GM18870 (cell line): ENCODE measurements around the gene HELLS.
"Not testable (repeated sequence)": the region's sequence is repeated elsewhere in the genome, so short reads cannot be mapped to it uniquely, and the experiment has no call there.

ENCODE experiments used
- ATAC-seq: cut with Tn5 transposase; IDR thresholded peaks from one replicate; pipeline ENCODE4 v1.9.1; 2021; ENCODE audit warnings: moderate library complexity; ENCODE audit not compliant: unreplicated experiment

Gene HELLS

DNA sequence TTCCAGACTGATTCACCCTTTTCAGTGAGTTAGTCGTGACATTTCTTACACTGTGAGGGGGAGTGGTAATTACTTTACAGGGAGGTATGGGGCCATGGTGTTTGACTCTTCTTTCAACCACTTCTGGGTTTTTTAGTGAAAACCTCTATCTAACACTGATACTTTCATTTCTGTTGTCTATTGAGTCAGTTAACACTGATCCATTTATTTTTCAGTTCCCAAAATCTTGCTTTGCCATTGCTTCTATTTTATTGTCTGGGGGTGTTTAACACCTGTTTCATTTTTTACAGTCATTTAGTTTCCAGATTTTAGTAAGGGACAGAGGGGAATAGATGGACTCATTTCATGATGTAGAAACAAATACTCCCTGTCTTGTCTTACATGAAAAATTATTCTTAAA lies 61.5 kb downstream of the HELLS start:
- peak; percentile 89 for ATAC-seq

DNA sequence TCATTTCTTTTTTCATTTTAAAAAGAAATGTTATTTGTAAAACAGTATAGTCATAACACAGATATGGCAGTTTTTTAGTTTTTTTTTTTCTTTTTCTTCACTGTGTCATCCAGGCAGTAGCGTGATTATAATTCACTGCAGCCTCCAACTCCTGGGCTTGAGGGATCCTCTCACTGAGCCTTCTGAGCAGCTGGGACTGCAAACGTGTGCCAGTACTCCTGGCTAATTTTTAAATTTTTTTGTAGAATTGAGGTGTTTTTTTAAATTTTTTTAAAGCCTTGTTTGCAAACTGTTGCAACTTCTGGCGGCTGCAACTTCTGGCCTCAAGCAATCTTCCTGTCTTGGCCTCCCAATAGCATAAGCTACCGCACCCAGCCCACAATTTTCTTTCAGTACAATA lies 63.0 kb downstream of the HELLS start:
- ATAC-seq, result no peak

DNA sequence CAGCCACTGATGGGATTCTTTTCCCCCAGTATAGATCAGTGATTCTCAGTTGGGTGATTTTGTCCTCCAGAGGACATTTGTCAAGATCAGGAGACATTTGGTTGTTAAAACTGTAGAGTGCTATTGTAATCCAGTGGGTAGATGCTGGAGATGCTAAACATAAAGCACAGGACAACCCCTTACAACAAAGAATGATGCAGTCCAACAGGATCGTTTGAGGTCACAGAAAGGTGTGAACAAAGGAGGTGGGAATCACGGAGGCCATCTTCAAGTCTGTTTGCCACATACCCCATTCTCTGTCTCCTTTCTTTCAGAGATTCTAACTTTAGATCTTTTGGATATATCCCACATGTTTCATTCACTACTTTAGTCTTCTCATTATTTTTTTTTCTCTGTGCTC lies 69.0 kb downstream of the HELLS start:
- no peak for ATAC-seq

DNA sequence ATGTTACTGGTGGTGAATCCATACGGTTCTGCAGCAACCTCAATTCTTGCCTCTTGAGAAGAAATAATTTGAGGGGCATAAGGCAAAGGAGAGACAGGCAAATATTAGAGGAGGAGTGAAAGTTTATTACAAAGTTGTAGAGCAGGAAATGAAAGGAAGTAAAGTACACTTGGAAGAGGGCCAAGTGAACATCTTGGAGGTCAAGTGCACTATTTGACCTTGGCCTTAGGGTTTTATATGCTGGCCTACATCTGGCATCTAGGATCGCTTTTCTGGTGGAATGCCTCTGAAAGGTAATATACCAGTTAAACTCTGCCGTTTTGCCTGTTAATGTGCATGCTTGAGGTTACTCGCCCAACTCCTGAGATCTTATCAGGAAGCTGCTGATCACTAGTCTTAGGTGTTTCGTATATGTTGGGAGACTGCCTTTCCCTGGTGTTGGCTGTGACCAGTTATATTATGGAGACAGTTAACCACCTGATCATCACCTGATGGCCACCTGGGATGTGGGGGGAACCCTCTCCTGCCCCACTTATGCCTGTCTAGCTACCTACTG lies 71.9 kb downstream of the HELLS start:
- no peak for ATAC-seq

DNA sequence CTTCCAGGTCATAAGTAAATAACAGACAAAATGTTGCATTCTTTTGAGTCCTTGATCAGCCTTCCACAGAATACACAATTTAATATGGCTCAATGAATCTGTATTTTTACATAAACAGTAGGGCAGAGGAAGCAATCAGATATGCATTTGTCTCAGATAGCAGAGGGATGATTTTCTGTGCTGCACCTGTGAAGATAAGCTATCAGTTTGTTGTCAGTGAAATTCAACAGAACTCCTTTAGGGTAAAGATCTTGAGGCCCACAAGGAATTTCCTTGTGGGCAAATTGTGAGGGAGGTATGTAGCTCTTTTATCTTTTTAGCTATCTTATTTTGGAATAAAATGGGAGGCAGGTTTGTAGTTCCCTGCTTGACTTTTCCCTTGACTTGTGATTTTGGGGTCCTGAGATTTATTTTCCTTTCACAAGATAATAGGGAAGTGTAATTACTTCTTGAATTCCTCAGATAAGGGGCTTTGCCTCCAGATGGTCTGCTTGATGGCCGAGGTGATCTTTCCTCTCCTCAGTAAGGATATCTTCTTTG lies 77.1 kb downstream of the HELLS start:
- no peak for ATAC-seq

DNA sequence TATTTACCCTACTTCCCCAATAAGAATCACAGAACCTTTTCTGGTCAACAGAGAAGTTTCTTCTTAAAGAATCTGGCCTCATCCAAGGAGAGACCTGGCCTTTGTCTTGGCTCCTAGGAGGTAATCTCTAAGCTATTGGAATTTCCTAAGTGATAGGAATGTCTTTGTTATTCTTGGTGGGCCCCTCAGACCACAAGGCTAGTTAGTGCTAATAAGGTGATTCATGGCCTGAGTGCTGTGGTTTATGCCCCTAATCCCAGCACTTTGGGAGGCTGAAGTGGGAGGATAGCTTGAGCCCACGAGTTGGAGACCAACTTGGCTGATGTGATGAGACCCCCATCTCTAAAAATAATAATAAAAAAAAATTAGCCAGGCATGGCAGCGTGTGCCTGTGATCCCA lies 78.0 kb downstream of the HELLS start:
- ATAC-seq, result no peak

DNA sequence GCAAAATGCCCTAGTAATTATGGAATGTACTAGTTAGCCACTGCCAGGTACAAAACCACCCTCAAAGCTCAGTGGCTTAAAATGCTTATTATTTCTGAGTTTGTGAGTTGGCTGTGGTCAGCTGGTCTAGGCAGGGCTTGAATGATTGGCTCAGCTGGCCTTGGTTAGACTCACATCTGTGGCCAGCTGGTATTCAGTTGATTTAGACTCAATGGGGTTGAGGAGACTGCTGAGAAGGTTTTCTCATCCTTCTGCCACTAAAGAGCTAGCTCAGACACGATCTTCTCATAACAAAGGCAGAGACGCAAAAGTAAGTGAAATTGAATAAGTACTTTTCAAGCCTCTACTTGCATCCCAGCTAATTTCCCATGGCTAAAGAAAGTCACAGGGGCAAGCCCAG lies 80.9 kb downstream of the HELLS start:
- ATAC-seq, result no peak

DNA sequence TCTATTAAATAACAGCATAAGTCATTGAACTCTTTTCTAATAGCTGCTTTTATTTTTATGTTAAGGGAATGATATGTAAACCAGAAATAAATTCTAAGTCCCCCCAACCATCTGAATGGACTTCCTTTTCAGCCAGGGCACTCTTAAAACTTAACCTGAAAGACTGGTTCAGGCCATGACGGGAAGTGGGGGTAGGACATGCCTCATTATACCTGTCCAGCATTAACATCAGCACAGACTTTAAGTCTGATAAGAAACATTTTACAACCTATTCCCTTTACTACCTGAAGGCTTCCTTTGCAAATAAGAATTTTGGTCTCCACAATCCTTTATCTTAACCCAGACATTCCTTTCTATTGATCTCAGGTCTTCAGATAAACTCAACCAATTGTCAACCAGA lies 81.9 kb downstream of the HELLS start:
- ATAC-seq, result no peak

DNA sequence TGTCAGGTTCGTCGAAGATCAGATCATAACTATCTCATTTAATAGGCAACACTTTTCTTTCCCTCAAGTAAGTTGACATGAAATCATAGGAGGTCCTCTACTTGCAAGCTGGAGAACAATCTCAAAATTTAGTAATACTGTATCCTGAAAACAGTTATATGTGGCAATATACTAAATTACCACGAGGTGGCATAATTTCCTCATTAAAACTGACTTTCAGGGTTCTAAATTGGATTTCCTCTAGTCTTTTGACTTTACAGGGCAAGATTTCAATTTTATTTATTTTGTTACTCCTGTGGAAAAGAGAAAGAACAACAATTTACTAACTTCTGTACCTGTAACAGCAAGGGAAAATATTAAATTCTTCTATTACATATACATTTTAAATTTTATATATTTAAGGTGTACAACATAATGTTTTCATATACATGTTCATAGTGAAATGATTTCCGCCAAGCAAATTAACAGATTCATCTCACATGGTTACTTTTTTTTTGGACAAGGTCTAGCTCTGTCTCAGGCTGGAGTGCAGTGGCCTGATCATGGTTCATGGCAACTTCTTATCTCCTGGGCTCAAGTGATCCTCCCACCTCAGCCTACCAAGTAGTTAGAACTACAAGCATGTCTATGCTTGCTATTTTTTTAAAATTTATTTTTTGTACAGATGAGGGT lies 84.6 kb downstream of the HELLS start:
- ATAC-seq, result no peak

DNA sequence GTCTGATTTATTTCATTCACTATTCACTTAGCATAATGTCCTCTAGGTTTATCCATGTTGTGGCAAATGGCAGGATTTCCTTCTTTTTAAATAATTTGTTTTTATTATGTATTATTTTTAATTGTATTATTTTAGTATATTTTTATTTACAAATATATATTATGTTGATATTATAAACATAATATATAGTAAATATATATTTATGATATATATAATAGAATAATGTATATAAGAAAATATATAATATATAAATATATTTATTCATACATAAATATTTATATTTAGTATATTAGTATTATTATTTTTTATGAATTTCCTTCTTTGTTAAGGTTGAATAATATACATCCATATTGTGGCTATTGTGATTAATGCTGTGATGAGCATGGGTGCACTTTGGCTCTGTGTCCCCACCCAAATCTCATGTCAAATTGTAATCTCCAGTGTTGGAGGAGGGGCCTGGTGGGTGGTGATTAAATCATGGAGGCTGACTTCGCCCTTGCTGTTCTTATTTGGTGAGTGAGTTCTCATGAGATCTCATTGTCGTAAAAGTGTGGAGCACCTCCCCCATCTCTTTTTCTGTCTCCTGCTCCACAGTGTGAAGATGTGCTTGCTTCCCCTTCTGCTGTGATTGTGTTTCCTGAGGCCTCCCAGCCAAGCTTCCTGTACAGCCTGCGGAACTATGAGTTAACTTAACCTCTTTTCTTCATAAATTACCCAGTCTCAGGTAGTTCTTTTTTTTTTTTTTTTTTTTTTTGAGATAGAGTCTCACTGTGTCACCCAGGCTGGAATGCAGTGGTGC lies 85.7 kb downstream of the HELLS start:
- ATAC-seq, result no peak

DNA sequence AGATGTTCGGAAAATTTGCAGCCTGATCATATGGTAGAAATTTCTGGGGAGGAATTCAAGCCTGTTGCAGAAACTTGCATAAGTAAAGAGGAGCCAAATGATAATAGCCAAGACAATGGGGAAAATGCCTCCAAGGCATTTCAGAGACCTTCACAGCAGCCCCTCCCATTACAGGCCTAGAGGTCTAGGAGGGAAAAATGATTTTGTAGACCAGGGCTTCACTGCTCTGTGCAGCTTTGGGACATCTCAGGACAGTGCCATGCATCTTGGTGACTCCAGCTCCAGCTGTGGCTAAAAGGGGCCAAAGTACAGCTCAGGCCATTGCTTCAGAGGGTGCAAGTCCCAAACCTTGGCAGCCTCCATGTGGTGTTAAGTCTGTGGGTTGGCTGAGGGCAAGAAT lies 87.4 kb downstream of the HELLS start:
- no peak for ATAC-seq

DNA sequence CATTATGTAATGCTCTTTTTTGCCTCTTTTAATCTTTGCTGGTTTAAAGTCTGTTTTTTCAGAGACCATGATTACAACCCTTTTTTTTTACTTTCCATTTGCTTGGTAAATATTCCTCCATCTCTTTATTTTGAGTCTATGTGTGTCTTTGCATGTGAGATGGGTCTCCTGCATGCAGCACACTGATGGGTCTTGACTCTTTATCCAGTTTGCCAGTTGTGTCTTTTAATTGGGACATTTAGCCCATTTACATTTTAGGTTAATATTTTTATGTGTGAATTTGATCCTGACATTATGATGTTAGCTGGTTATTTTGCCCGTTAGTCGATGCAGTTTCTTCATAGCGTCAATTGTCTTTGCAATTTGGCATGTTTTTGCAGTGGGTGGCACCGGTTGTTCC lies 92.5 kb downstream of the HELLS start:
- not testable (repeated sequence) for ATAC-seq

DNA sequence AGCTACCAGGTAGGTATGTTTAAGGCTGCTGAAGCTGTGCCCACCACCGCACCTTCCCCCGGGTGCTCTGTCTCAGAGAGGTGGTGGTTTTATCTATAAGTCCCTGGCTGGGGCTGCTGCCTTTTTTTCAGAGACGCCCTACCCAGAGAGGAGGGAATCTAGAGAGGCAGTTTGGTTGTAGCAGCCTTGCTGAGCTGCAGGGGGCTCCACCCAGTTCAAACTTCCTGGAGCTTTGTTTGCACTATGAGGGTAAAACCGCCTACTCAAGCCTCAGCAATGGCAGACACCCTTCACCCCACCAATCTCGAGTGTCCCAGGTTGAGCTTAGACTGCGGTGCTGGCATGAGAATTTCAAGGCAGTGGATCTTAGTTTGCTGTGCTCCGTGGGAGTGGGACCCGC lies 94.3 kb downstream of the HELLS start:
- ATAC-seq, result no peak

DNA sequence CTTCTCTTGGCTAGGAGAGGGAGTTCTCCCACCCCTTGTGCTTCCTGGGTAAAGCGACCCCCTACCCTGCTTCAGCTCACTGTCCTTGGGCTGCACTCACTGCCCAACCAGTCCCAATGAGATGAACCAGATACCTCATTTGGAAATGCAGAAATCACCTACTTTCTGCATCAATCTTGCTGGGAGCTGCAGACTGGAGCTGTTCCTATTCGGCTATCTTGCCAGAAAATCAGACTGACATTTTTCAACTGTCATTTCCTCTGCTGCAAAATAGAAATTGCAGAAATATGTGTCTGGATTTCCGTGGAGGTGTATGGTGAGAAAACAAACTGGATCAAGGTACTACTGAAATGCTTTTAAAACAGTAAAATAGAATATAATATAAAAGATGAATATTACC lies 95.0 kb downstream of the HELLS start:
- ATAC-seq, result no peak

DNA sequence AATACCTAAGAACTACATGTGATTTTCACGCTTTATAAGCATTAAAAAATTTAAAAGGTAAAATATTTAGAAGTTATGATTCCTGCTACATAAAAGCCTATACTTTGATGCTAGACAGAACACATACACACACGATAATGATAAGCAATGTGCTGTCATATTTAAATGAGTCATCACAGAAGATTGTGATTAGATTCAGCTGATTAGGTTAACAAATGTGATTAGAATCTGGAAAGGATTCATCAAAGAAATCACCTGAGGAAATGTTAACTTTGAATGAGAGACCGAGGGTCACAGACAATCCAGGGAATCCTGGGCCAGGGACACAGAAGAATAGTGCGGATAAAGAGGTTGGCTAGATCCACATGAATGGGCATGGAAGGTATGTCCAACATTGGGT lies 95.9 kb downstream of the HELLS start:
- no peak for ATAC-seq

DNA sequence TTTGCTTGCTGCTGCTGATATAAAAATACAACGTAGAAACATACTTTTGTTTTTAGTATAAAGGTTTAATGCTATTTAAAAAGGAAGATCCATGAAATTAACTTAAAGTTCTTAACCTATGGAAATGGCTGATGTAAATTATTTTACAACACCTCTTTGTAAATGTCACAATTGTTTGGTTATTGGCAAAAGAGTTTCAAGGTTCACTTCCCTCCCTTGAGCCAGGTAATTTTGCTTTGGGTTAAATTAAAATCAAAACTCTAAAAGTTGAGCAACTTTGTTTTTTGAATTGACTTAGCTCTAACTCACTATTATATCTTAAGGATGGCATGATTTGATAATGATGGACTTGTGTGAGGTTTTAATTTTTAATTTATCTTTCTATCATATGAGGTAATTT lies 98.8 kb downstream of the HELLS start:
- no peak for ATAC-seq

DNA sequence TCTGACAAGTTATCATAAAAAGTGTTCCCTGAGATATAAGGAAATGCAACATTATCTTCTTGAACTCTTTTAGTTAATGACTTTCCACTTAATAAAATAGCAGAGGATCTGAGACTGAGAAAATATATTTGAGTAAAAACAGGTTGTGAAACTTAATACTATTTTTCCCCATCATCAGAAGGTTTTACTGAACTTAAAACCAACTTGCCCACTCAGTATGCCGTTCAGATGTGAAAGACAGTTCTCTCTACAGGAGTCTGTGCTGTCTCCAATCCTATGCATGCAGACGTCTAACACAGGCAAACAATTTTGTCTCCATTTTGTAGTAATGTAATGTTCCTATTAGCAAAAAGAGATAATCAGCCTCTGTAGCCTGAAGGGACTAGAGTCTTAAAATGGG lies 99.7 kb downstream of the HELLS start:
- no peak for ATAC-seq
